CD14-positive monocyte (primary cell): Measurements from ENCODE around the gene PTPN14. TPM values are rescaled to one million over a fixed set of nuclear protein-coding genes. Genes with fewer than 3 reads are reported as not detected.

Source experiments
- DNase-seq, 3 donors: peaks; one replicate each; pipeline ENCODE4 v3.0.0-alpha.2; 2011 to 2022
- H2AFZ ChIP-seq: 2 replicates; pipeline ENCODE4 v1.6.0; 2012; ENCODE audit warnings: mild to moderate bottlenecking, low read depth, low read length, inconsistent platforms; ENCODE audit not compliant: insufficient read depth, poor library complexity, severe bottlenecking
- H3K27ac ChIP-seq, 2 donors: 1 replicate in 1 of 2; 2 replicates in 1 of 2; pipeline ENCODE4 v1.5.1; 2012 to 2013; ENCODE audit warnings: low read length in 2 of 2, control low read depth in 1 of 2, inconsistent platforms in 1 of 2, low read depth in 1 of 2, mild to moderate bottlenecking in 1 of 2
- H3K27me3 ChIP-seq, 2 donors: one replicate each; pipeline versions ENCODE4 v1.6.0 to v1.6.1; 2011 to 2013; ENCODE audit warnings: low read length in 2 of 2; ENCODE audit not compliant: control insufficient read depth in 2 of 2, insufficient read depth in 2 of 2
- H3K36me3 ChIP-seq, 2 donors: replicated peaks in 1 of 2; 1 replicate in 1 of 2; 2 replicates in 1 of 2; pipeline versions ENCODE4 v1.5.1 to v1.6.1; 2012 to 2013; ENCODE audit warnings: low read length in 2 of 2, control low read depth in 1 of 2, inconsistent platforms in 1 of 2, mild to moderate bottlenecking in 1 of 2; ENCODE audit not compliant: insufficient read depth in 2 of 2, control insufficient read depth in 1 of 2
- H3K4me1 ChIP-seq, 2 donors: 1 replicate in 1 of 2; 2 replicates in 1 of 2; pipeline versions ENCODE4 v1.5.1 to v1.6.1; 2012 to 2013; ENCODE audit warnings: low read length in 2 of 2, control low read depth in 1 of 2, inconsistent platforms in 1 of 2, mild to moderate bottlenecking in 1 of 2, moderate library complexity in 1 of 2; ENCODE audit not compliant: insufficient read depth in 2 of 2, control insufficient read depth in 1 of 2
- H3K4me2 ChIP-seq: replicated peaks from 2 replicates; pipeline ENCODE3; 2012; ENCODE audit warnings: low read length, moderate library complexity, mild to moderate bottlenecking; ENCODE audit not compliant: poor library complexity, severe bottlenecking; ENCODE audit errors: extremely low read depth
- H3K4me3 ChIP-seq, 3 experiments: fragments of 200-600 bp in 1 of 3; sonication (generic) in 1 of 3; replicated peaks in 1 of 3; 1 replicate in 2 of 3; 2 replicates in 1 of 3; pipeline ENCODE4 v1.5.1; 2011 to 2013; ENCODE audit warnings: low read length in 3 of 3, mild to moderate bottlenecking in 3 of 3, control low read depth in 2 of 3, low read depth in 2 of 3, inconsistent platforms in 1 of 3, moderate library complexity in 1 of 3
- H3K79me2 ChIP-seq: 2 replicates; pipeline ENCODE4 v1.6.0; 2012; ENCODE audit warnings: mild to moderate bottlenecking, control low read depth, inconsistent platforms, low read length, moderate library complexity; ENCODE audit not compliant: insufficient read depth
- H3K9ac ChIP-seq: 2 replicates; pipeline ENCODE4 v1.6.0; 2017; ENCODE audit warnings: low read length, mild to moderate bottlenecking; ENCODE audit not compliant: insufficient read depth, poor library complexity, severe bottlenecking
- H3K9me3 ChIP-seq, 2 donors: replicated peaks in 1 of 2; 1 replicate in 1 of 2; 2 replicates in 1 of 2; pipeline versions ENCODE4 v1.5.1 to v1.6.1; 2012 to 2013; ENCODE audit warnings: low read length in 2 of 2, control low read depth in 1 of 2; ENCODE audit not compliant: control insufficient read depth in 1 of 2, insufficient read depth in 1 of 2
- H4K20me1 ChIP-seq: 2 replicates; pipeline ENCODE4 v1.6.0; 2012; ENCODE audit warnings: mild to moderate bottlenecking, low read length, control low read depth, moderate library complexity; ENCODE audit not compliant: insufficient read depth
- H3K27ac Mint-ChIP-seq, 7 donors: one replicate each; pipeline ENCODE4 v1.8.0; 2020; ENCODE audit warnings: mild to moderate bottlenecking in 7 of 7, mixed read lengths in 7 of 7, moderate library complexity in 6 of 7, inconsistent platforms in 2 of 7
- H3K27me3 Mint-ChIP-seq, 3 donors: one replicate each; pipeline ENCODE4 v1.8.0; 2021 to 2022; ENCODE audit warnings: low read depth in 3 of 3, mild to moderate bottlenecking in 3 of 3, mixed read lengths in 3 of 3, moderate library complexity in 3 of 3, inconsistent platforms in 1 of 3
- H3K36me3 Mint-ChIP-seq, 2 donors: one replicate each; pipeline ENCODE4 v1.8.0; 2020; ENCODE audit warnings: mixed read lengths in 2 of 2, inconsistent platforms in 1 of 2, mild to moderate bottlenecking in 1 of 2
- H3K4me1 Mint-ChIP-seq: one replicate; pipeline ENCODE4 v1.8.0; 2020; ENCODE audit warnings: mild to moderate bottlenecking, mixed read lengths
- H3K4me3 Mint-ChIP-seq, 2 donors: one replicate each; pipeline ENCODE4 v1.8.0; 2020; ENCODE audit warnings: mild to moderate bottlenecking in 2 of 2, mixed read lengths in 2 of 2, moderate library complexity in 1 of 2
- H3K9me3 Mint-ChIP-seq, 7 donors: one replicate each; pipeline ENCODE4 v1.8.0; 2020 to 2022; ENCODE audit warnings: mixed read lengths in 7 of 7, mild to moderate bottlenecking in 6 of 7, moderate library complexity in 6 of 7, inconsistent platforms in 2 of 7
- WGBS: methylation state at CpG from one replicate; pipeline ENCODE4 v1.1.5; 2013; ENCODE audit warnings: missing lambda C conversion rate; ENCODE audit not compliant: insufficient coverage; 5-methylcytosine and 5-hydroxymethylcytosine counted together
- intact Hi-C, 2 donors: fragments of 100-400 bp; cut with micrococcal nuclease; formaldehyde crosslinking; loops; one replicate each; pipeline versions ENCODE4 v1.15.0 to v1.15.1; 2023
- polyA plus RNA-seq, 3 donors: library from polyadenylated mRNA; depleted of rRNA in 1 of 3; unstranded in 2 of 3; stranded (reverse) in 1 of 3; fragments of 300-500 nt in 2 of 3; fragments of >200 nt in 1 of 3; fragmentation: Illumina TruSeq in 2 of 3; gene quantifications; 1 replicate in 2 of 3; 2 replicates in 1 of 3; pipeline ENCODE4 v1.2.3, GENCODE V29; 2012 to 2021
- TF ChIP-seq, protein P1 (sequence below): fragments of 200-600 bp; IDR thresholded peaks from one replicate; pipeline ENCODE4 v1.8.0; 2022; ENCODE audit warnings: antibody characterized with exemption, mild to moderate bottlenecking

The PTPN14 gene
- polyA plus RNA-seq, 3 donors, result 0.01 TPM; not detected in 1

GRCh38 chr1:214520544-214521165, 30.7 kb downstream of the PTPN14 start:
- no peak overlapping the region for H3K4me3 ChIP-seq
- no peak for DNase-seq
- TF ChIP-seq, protein P1, sequence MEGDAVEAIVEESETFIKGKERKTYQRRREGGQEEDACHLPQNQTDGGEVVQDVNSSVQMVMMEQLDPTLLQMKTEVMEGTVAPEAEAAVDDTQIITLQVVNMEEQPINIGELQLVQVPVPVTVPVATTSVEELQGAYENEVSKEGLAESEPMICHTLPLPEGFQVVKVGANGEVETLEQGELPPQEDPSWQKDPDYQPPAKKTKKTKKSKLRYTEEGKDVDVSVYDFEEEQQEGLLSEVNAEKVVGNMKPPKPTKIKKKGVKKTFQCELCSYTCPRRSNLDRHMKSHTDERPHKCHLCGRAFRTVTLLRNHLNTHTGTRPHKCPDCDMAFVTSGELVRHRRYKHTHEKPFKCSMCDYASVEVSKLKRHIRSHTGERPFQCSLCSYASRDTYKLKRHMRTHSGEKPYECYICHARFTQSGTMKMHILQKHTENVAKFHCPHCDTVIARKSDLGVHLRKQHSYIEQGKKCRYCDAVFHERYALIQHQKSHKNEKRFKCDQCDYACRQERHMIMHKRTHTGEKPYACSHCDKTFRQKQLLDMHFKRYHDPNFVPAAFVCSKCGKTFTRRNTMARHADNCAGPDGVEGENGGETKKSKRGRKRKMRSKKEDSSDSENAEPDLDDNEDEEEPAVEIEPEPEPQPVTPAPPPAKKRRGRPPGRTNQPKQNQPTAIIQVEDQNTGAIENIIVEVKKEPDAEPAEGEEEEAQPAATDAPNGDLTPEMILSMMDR, result no peak
- H3K27me3 ChIP-seq, result no peaks in the 10 kb centered on the region
- no peaks in the 10 kb centered on the region for H3K9me3 ChIP-seq
- Mint-ChIP-seq H3K27ac (no peak overlapping the region), H3K4me1 (peaks cover 20% of the 10 kb centered on the region), H3K4me3 (no peak overlapping the region), H3K36me3 (no peaks in the 10 kb centered on the region), H3K27me3 (peaks cover 0 to 8% (median 3%) of the 10 kb centered on the region in 3 donors), H3K9me3 (no peaks in the 10 kb centered on the region)
- no peak overlapping the region for H3K4me2 ChIP-seq
- no peaks in the 10 kb centered on the region for H4K20me1 ChIP-seq
- no peak overlapping the region for H2AFZ ChIP-seq
- H3K36me3 ChIP-seq, result no peaks in the 10 kb centered on the region
- WGBS, result no CpG with 5 or more reads among the region's 3 CpGs
- no peak overlapping the region for H3K27ac ChIP-seq
- H3K79me2 ChIP-seq, result no peaks in the 10 kb centered on the region
- peaks cover 14% of the 10 kb centered on the region in 2 donors for H3K4me1 ChIP-seq
- no peak overlapping the region for H3K9ac ChIP-seq
- intact Hi-C loops, result no loop called here

- no peaks in the 10 kb centered on the region for H3K9me3 Mint-ChIP-seq
- Histone ChIP-seq H3K4me3 (no peak overlapping the region), H3K9me3 (no peaks in the 10 kb centered on the region), H3K27me3 (no peaks in the 10 kb centered on the region), H3K36me3 (no peaks in the 10 kb centered on the region), H3K4me1 (peaks cover 9% of the 10 kb centered on the region in 2 donors), H3K9ac (no peak overlapping the region), H3K79me2 (no peaks in the 10 kb centered on the region), H2AFZ (no peak overlapping the region), H3K27ac (no peak overlapping the region), H3K4me2 (no peak overlapping the region), H4K20me1 (no peaks in the 10 kb centered on the region)
- TF ChIP-seq, protein P1, result no peak
- H3K27ac Mint-ChIP-seq, result no peak overlapping the region
- DNase-seq, result no peak
- intact Hi-C loops, result no loop called here
- H3K4me3 Mint-ChIP-seq, result no peak overlapping the region
- H3K36me3 Mint-ChIP-seq, result no peaks in the 10 kb centered on the region
- H3K4me1 Mint-ChIP-seq, result peaks cover 14% of the 10 kb centered on the region
- H3K27me3 Mint-ChIP-seq, result peaks cover 0 to 7% (median 7%) of the 10 kb centered on the region in 3 donors
Observed at GRCh38 chr1:214518361-214518760, 33.0 kb downstream of the PTPN14 start.
